T-cell (primary cell): ENCODE results near the gene STRIP1. TPM values are rescaled to one million over a fixed set of nuclear protein-coding genes. Genes with fewer than 3 reads are reported as not detected.

Experiments
- ATAC-seq, 4 experiments: fragments of 200-7000 bp in 3 of 4; fragments of 150-1000 bp in 1 of 4; cut with Tn5 transposase; replicated peaks in 1 of 4; 1 replicate in 3 of 4; 2 replicates in 1 of 4; pipeline ENCODE4 v1.10.0; 2021; ENCODE audit warnings: moderate library complexity in 3 of 4, mild to moderate bottlenecking in 2 of 4, moderate number of reproducible peaks in 1 of 4
- CTCF ChIA-PET, 2 donors: fragments of 300-600 bp; sonication (Branson Sonifier 250); formaldehyde crosslinking; loops; one replicate each; lab custom pipeline; 2022; ENCODE audit warnings: antibody characterized with exemption in 2 of 2; lab: Charles Lee
- POLR2A ChIA-PET, 2 donors: fragments of 300-600 bp; sonication (Branson Sonifier 250); formaldehyde crosslinking; loops; one replicate each; lab custom pipeline; 2022; ENCODE audit warnings: antibody characterized with exemption in 2 of 2; lab: Charles Lee
- DNase-seq, 35 experiments: peaks; one replicate each; pipeline versions ENCODE4 v3.0.0 to v3.0.0-alpha.2; 2013 to 2023
- H3K27ac ChIP-seq: one replicate; pipeline ENCODE4 v1.5.1; 2013; ENCODE audit warnings: low read length
- H3K27me3 ChIP-seq, 2 experiments: replicated peaks in 1 of 2; 1 replicate in 1 of 2; 2 replicates in 1 of 2; pipeline versions ENCODE4 v1.6.1 to v1.7.0; 2013; ENCODE audit warnings: low read length in 1 of 2, mixed read lengths in 1 of 2; ENCODE audit not compliant: control insufficient read depth in 2 of 2, insufficient read depth in 2 of 2; ENCODE audit errors: extremely low read depth in 1 of 2
- H3K36me3 ChIP-seq, 2 donors: 1 replicate in 1 of 2; 2 replicates in 1 of 2; pipeline versions ENCODE4 v1.6.1 to v1.7.0; 2013; ENCODE audit warnings: low read length in 1 of 2; ENCODE audit not compliant: control insufficient read depth in 2 of 2, insufficient read depth in 1 of 2; ENCODE audit errors: extremely low read depth in 1 of 2
- H3K4me1 ChIP-seq, 2 experiments: 1 replicate in 1 of 2; 2 replicates in 1 of 2; pipeline versions ENCODE4 v1.6.1 to v1.7.0; 2013; ENCODE audit warnings: low read length in 2 of 2, mixed read lengths in 1 of 2; ENCODE audit not compliant: insufficient read depth in 2 of 2, control insufficient read depth in 1 of 2; ENCODE audit errors: extremely low read depth in 1 of 2
- H3K4me3 ChIP-seq, 2 donors: 1 replicate in 1 of 2; 2 replicates in 1 of 2; pipeline versions ENCODE4 v1.5.1 to v1.7.0; 2013; ENCODE audit warnings: mild to moderate bottlenecking in 2 of 2, low read length in 1 of 2, moderate library complexity in 1 of 2; ENCODE audit not compliant: control insufficient read depth in 1 of 2; ENCODE audit errors: extremely low read depth in 1 of 2
- H3K9me3 ChIP-seq: 2 replicates; pipeline ENCODE4 v1.7.0; 2013
- H3K27ac Mint-ChIP-seq, 2 donors: one replicate each; pipeline ENCODE4 v1.8.0; 2020 to 2021; ENCODE audit warnings: mild to moderate bottlenecking in 2 of 2, mixed read lengths in 2 of 2
- H3K27me3 Mint-ChIP-seq, 2 donors: one replicate each; pipeline ENCODE4 v1.8.0; 2021 to 2022; ENCODE audit warnings: mixed read lengths in 2 of 2
- H3K36me3 Mint-ChIP-seq: one replicate; pipeline ENCODE4 v1.8.0; 2021; ENCODE audit warnings: mixed read lengths
- H3K4me1 Mint-ChIP-seq, 3 donors: one replicate each; pipeline ENCODE4 v1.8.0; 2020 to 2022; ENCODE audit warnings: mixed read lengths in 3 of 3, mild to moderate bottlenecking in 1 of 3
- H3K4me3 Mint-ChIP-seq, 3 donors: one replicate each; pipeline ENCODE4 v1.8.0; 2020 to 2022; ENCODE audit warnings: mild to moderate bottlenecking in 3 of 3, mixed read lengths in 3 of 3, moderate library complexity in 3 of 3
- H3K9me3 Mint-ChIP-seq, 3 donors: one replicate each; pipeline ENCODE4 v1.8.0; 2020 to 2022; ENCODE audit warnings: mixed read lengths in 3 of 3
- WGBS: methylation state at CpG from one replicate; pipeline ENCODE4 v1.1.5; 2013; ENCODE audit warnings: missing lambda C conversion rate; ENCODE audit not compliant: insufficient coverage; 5-methylcytosine and 5-hydroxymethylcytosine counted together
- total RNA-seq, 35 experiments: library from RNA in 6 of 35; stranded (reverse) in 6 of 35; fragments of 120-200 nt in 1 of 35; gene quantifications; one replicate each; pipeline versions ENCODE4 v1.2.1 to v1.2.4 and lab custom pipeline; 2013 to 2026

The STRIP1 gene
- total RNA-seq, 5 donors from 2014 or later (not counting 1 experiment from before 2014, with no cell fraction given), result 70.6 to 87.2 (median 73.3) TPM

DNA sequence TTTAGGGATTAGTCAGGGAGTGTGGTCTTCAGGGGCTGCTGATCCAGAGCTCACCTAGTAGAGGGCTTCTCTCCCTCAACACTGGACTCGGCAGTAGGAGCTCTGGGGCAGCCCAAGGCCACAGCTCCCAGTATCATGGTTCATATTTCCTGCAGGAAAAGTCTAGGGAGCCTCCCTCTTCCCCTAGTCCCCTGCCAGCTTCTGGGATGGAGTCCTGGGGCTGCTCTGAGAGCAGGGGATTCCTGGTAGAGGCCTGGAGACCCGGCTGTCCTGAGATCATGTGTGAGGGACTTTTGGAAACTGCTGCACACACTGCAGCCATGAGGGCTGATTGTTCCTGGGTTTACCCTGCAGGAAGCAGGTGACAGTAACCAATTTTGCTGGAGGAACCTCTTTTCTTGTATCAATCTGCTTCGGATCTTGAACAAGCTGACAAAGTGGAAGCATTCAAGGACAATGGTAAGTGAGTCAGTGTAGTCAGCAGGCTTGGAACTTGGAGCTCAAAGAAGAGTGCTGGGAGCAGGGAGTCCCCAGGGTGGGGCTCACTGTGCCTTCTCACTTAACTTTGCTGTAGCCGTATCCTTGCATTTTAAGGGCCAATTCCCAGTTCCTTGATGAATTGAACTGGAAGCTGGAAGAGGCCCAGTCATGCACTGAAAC lies 16.3 kb downstream of the STRIP1 start:
- Mint-ChIP-seq H3K27me3 (no peaks in the 10 kb centered on the region), H3K4me3 (no peak overlapping the region), H3K27ac (no peak overlapping the region), H3K9me3 (no peaks in the 10 kb centered on the region), H3K4me1 (peaks cover 1 to 10% (median 1%) of the 10 kb centered on the region in 3 donors), H3K36me3 (peaks cover 71% of the 10 kb centered on the region)
- H3K36me3 ChIP-seq, result peaks cover 37 to 95% of the 10 kb centered on the region in 2 donors
- 93% methylated on average over 2 of the region's 4 CpGs for WGBS
- H3K9me3 ChIP-seq, result no peaks in the 10 kb centered on the region
- no peak for DNase-seq
- no peaks in the 10 kb centered on the region for H3K4me1 ChIP-seq
- ChIA-PET POLR2A (no interaction called here), CTCF (interaction anchor here (0.6 to 1.8 kb wide), 5 partner anchors 9 to 403 kb away, joined by 3 to 12 read pairs (median 3); no protein-coding TSS in a partner anchor)
- H3K27ac ChIP-seq, result no peak overlapping the region
- H3K27me3 ChIP-seq, result no peaks in the 10 kb centered on the region
- no peak for ATAC-seq
- H3K4me3 ChIP-seq, result no peak overlapping the region

DNA sequence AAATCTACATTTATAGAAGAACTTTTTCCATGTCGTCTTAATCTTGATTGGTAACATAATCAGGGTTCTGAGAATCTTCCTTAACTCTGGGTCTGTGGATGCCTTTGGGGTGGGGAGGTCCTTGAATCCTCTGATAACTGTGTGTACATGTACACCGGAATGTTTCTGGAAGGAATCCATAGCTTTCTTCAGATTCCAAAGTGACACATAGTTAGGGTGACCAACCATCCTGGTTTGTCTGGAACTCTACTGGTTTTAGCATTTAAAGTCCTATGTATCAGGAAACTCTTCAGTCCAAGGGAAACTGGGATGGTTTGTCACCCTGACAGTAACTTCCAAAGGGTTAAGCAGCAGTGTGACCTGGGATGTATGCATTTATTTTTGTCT lies 16.8 kb downstream of the STRIP1 start:
- Histone ChIP-seq H3K4me3 (no peak overlapping the region), H3K27me3 (no peaks in the 10 kb centered on the region), H3K27ac (no peak overlapping the region), H3K36me3 (peaks cover 42 to 96% of the 10 kb centered on the region in 2 donors), H3K4me1 (no peaks in the 10 kb centered on the region), H3K9me3 (no peaks in the 10 kb centered on the region)
- ChIA-PET POLR2A (no interaction called here), CTCF (interaction anchor here (0.6 to 1.8 kb wide), 5 partner anchors 8 to 403 kb away, joined by 3 to 12 read pairs (median 3); no protein-coding TSS in a partner anchor)
- Mint-ChIP-seq H3K36me3 (peaks cover 72% of the 10 kb centered on the region), H3K27me3 (no peaks in the 10 kb centered on the region), H3K4me1 (peaks cover 1 to 10% (median 1%) of the 10 kb centered on the region in 3 donors), H3K27ac (no peak overlapping the region), H3K4me3 (no peak overlapping the region), H3K9me3 (no peaks in the 10 kb centered on the region)
- ATAC-seq, result no peak
- no CpG with 5 or more reads among the region's 2 CpGs for WGBS
- DNase-seq, result no peak

DNA sequence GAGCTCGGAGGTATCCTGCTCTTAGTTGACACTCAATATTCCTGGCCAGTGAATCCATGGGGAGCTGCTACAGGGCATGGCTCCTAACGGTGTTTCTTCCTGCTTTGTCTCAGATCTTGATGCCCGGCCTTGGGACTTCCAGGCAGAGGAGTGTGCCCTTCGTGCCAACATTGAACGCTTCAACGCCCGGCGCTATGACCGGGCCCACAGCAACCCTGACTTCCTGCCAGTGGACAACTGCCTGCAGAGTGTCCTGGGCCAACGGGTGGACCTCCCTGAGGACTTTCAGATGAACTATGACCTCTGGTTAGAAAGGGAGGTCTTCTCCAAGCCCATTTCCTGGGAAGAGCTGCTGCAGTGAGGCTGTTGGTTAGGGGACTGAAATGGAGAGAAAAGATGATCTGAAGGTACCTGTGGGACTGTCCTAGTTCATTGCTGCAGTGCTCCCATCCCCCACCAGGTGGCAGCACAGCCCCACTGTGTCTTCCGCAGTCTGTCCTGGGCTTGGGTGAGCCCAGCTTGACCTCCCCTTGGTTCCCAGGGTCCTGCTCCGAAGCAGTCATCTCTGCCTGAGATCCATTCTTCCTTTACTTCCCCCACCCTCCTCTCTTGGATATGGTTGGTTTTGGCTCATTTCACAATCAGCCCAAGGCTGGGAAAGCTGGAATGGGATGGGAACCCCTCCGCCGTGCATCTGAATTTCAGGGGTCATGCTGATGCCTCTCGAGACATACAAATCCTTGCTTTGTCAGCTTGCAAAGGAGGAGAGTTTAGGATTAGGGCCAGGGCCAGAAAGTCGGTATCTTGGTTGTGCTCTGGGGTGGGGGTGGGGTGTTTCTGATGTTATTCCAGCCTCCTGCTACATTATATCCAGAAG lies 19.4 kb downstream of the STRIP1 start:
- no peak overlapping the region for H3K4me3 ChIP-seq
- WGBS, result 84% methylated on average over 11 of the region's 16 CpGs
- Mint-ChIP-seq H3K4me3 (no peak overlapping the region), H3K27ac (no peak overlapping the region), H3K27me3 (no peaks in the 10 kb centered on the region), H3K9me3 (no peaks in the 10 kb centered on the region), H3K4me1 (peaks cover 1 to 10% (median 1%) of the 10 kb centered on the region in 3 donors), H3K36me3 (peaks cover 71% of the 10 kb centered on the region)
- H3K9me3 ChIP-seq, result no peaks in the 10 kb centered on the region
- peaks cover 38 to 93% of the 10 kb centered on the region in 2 donors for H3K36me3 ChIP-seq
- H3K4me1 ChIP-seq, result no peaks in the 10 kb centered on the region
- CTCF ChIA-PET, result interaction anchor here (0.6 to 1.7 kb wide), 10 partner anchors 8 to 277 kb away, joined by 3 to 7 read pairs (median 3); no protein-coding TSS in a partner anchor
- peak in 33 of 35 experiments; percentile 14 to 79 (median 55) for DNase-seq
- H3K27me3 ChIP-seq, result no peaks in the 10 kb centered on the region
- ATAC-seq, result peak; percentile 71 to 78 (median 74)
- H3K27ac ChIP-seq, result no peak overlapping the region
- POLR2A ChIA-PET, result interaction anchor here in 1 of 2 donors (0.6 kb wide), 1 partner anchor 8 kb away, joined by 5 read pairs; no protein-coding TSS in a partner anchor

DNA sequence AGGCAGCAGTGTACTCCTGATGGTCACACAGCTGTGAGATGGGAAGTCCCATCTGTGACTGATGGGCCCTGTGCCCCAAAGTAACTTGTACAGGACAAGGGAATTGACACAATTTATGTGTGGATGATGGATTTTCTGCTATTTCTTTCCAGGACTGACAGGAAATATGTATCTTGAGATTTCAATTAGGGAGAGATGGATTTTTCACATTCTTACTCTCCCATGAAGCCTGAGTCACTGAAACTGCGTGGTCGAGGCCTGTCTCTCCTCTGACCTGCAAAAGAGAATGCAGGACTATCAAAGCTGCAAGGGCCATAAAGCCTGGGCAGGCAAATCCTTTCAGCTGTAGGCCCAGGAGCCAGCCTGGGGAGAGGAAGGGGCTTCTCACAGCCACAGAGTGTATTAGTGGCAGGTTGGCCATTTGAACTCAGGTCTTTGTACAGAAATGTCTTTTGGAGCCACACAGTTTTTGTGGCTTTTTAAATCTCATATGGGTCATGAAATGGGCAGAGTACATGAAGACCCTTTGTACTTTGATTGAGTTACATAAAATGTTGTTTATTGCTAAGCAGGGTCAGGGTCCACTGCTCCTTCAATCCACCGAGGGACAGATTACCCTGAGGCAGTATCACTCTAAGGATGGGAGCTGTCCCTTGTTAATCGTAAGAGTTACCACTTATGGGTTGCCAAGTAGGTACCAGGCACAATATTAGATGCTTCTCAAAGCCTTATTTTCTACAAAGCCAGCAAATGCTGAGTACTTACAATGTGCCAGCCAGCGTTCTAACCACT lies 21.3 kb downstream of the STRIP1 start:
- Mint-ChIP-seq H3K4me1 (peaks cover 1 to 14% (median 1%) of the 10 kb centered on the region in 3 donors), H3K36me3 (peaks cover 72% of the 10 kb centered on the region)
- 100% methylated on average over 2 of the region's 5 CpGs for WGBS

GRCh38 chr1:110056285-110056683 lies 21.9 kb downstream of the STRIP1 start:
- Mint-ChIP-seq H3K4me1 (peaks cover 1 to 14% (median 1%) of the 10 kb centered on the region in 3 donors), H3K9me3 (no peaks in the 10 kb centered on the region), H3K4me3 (no peak overlapping the region), H3K27ac (no peak overlapping the region), H3K27me3 (no peaks in the 10 kb centered on the region), H3K36me3 (peaks cover 70% of the 10 kb centered on the region)
- H3K27me3 ChIP-seq, result no peaks in the 10 kb centered on the region
- H3K9me3 ChIP-seq, result no peaks in the 10 kb centered on the region
- no peaks in the 10 kb centered on the region for H3K4me1 ChIP-seq
- POLR2A ChIA-PET, result no interaction called here
- no peak for DNase-seq
- no peak for ATAC-seq
- CTCF ChIA-PET, result interaction anchor here in 1 of 2 donors (1.2 kb wide), 1 partner anchor 26 kb away, joined by 3 read pairs; no protein-coding TSS in a partner anchor
- H3K27ac ChIP-seq, result no peak overlapping the region
- H3K4me3 ChIP-seq, result no peak overlapping the region
- H3K36me3 ChIP-seq, result peaks cover 33 to 75% of the 10 kb centered on the region in 2 donors
- WGBS, result 87% methylated on average over 4 of the region's 4 CpGs

More for the DNA sequence above, 21.3 kb downstream of the STRIP1 start:
- Mint-ChIP-seq H3K9me3 (no peaks in the 10 kb centered on the region), H3K4me3 (no peak overlapping the region), H3K27ac (no peak overlapping the region), H3K27me3 (no peaks in the 10 kb centered on the region)
- ATAC-seq (no peak), DNase-seq (no peak)
- no peak overlapping the region for H3K4me3 ChIP-seq
- CTCF ChIA-PET, result interaction anchor here (0.5 to 1.3 kb wide), 4 partner anchors 10 to 26 kb away, joined by 3 to 5 read pairs (median 4); no protein-coding TSS in a partner anchor
- H3K9me3 ChIP-seq, result no peaks in the 10 kb centered on the region
- no peaks in the 10 kb centered on the region for H3K27me3 ChIP-seq
- H3K27ac ChIP-seq, result no peak overlapping the region
- no peaks in the 10 kb centered on the region for H3K4me1 ChIP-seq
- POLR2A ChIA-PET, result no interaction called here
- peaks cover 35 to 81% of the 10 kb centered on the region in 2 donors for H3K36me3 ChIP-seq
